Fibroblast of lung (primary cell): ENCODE measurements around the gene CCDC93. TPM values are rescaled to one million over a fixed set of nuclear protein-coding genes. Genes with fewer than 3 reads are reported as not detected.

ENCODE experiments used
- DNase-seq, 2 donors: peaks; one replicate each; pipeline versions ENCODE4 v3.0.0 to v3.0.0-alpha.2; 2010; ENCODE audit warnings: low read depth in 2 of 2
- H2AFZ ChIP-seq: 2 replicates; pipeline ENCODE4 v1.5.1; 2012; ENCODE audit warnings: low read length, control low read depth, inconsistent platforms
- H3K27ac ChIP-seq: 2 replicates; pipeline ENCODE4 v1.5.1; 2011; ENCODE audit warnings: low read length, control low read depth; ENCODE audit not compliant: insufficient read depth
- H3K27me3 ChIP-seq: 2 replicates; pipeline ENCODE4 v1.5.1; 2011; ENCODE audit warnings: mild to moderate bottlenecking, low read length; ENCODE audit not compliant: control insufficient read depth, insufficient read depth
- H3K36me3 ChIP-seq: 2 replicates; pipeline ENCODE4 v1.5.1; 2011; ENCODE audit warnings: low read length; ENCODE audit not compliant: control insufficient read depth, insufficient read depth
- H3K4me1 ChIP-seq: 2 replicates; pipeline ENCODE4 v1.5.1; 2011; ENCODE audit warnings: low read length; ENCODE audit not compliant: control insufficient read depth, insufficient read depth; ENCODE audit errors: extremely low read depth
- H3K4me2 ChIP-seq: 2 replicates; pipeline ENCODE4 v1.5.1; 2011; ENCODE audit warnings: low read length, control low read depth; ENCODE audit not compliant: insufficient read depth; ENCODE audit errors: extremely low read depth
- H3K4me3 ChIP-seq, 4 experiments: fragments of 200-600 bp in 1 of 4; sonication (generic) in 1 of 4; replicated peaks in 1 of 4; 2 replicates each; pipeline ENCODE4 v1.5.1; 2011 to 2016; ENCODE audit warnings: low read length in 4 of 4, low read depth in 3 of 4, mild to moderate bottlenecking in 3 of 4, control low read depth in 2 of 4, inconsistent platforms in 1 of 4, mixed read lengths in 1 of 4; ENCODE audit not compliant: insufficient read depth in 1 of 4; ENCODE audit errors: control extremely low read depth in 1 of 4
- H3K79me2 ChIP-seq: 2 replicates; pipeline ENCODE4 v1.5.1; 2012; ENCODE audit warnings: mild to moderate bottlenecking, low read length, inconsistent platforms; ENCODE audit not compliant: control insufficient read depth, insufficient read depth
- H3K9ac ChIP-seq: 2 replicates; pipeline ENCODE4 v1.5.1; 2011; ENCODE audit warnings: mild to moderate bottlenecking, low read length, control low read depth; ENCODE audit not compliant: insufficient read depth
- H3K9me3 ChIP-seq: 2 replicates; pipeline ENCODE4 v1.5.1; 2012; ENCODE audit warnings: low read depth, low read length; ENCODE audit not compliant: control insufficient read depth, insufficient read depth
- H4K20me1 ChIP-seq: 2 replicates; pipeline ENCODE4 v1.5.1; 2011; ENCODE audit warnings: low read length; ENCODE audit not compliant: control insufficient read depth, insufficient read depth; ENCODE audit errors: extremely low read depth
- CTCF ChIP-seq, 2 donors: IDR thresholded peaks in 1 of 2; conservative IDR thresholded peaks in 1 of 2; 1 replicate in 1 of 2; 2 replicates in 1 of 2; pipeline ENCODE4 v1.5.1; 2011 to 2012; ENCODE audit warnings: low read length in 2 of 2, control low read depth in 1 of 2, inconsistent platforms in 1 of 2, low read depth in 1 of 2, mild to moderate bottlenecking in 1 of 2
- EZH2 ChIP-seq: IDR thresholded peaks from 2 replicates; pipeline ENCODE4 v1.5.1; 2012; ENCODE audit warnings: low read length, control low read depth, mild to moderate bottlenecking; ENCODE audit errors: missing control alignments
- polyA plus RNA-seq, 2 donors: library from polyadenylated mRNA; depleted of rRNA in 1 of 2; stranded (reverse) in 1 of 2; unstranded in 1 of 2; fragments of >200 nt; gene quantifications; 2 replicates each; pipeline ENCODE4 v1.2.1, GENCODE V29; 2011 to 2012; ENCODE audit warnings: missing spikeins in 1 of 2
- total RNA-seq: library from RNA; depleted of rRNA; stranded (reverse); fragments of >200 nt; gene quantifications from 2 replicates; pipeline ENCODE4 v1.2.1, GENCODE V29; 2014

The CCDC93 gene
- total and polyA plus RNA-seq, 2 donors (not counting 1 experiment from before 2014, with no cell fraction given) = 15.1 to 32.0 TPM

DNA sequence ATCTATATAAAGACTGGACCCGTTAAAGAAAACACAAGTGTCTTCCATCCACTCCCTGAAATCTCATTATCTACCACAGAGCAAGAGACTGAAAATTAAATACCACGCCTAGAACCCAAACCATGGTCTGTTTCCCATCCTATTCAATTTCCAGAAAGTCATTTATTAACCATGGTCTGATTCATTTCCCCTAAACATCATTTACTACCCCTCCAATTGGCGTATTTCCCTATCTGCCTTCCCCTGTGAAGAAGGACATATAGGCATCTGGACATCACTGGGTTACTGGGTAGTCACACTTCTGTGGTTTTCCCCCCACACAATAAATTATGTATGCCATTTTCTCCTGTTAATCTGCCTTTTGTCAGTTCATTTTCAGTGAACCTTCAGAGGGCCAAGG is 30.8 kb downstream of the CCDC93 start:
- Histone ChIP-seq H3K27me3 (no peaks in the 10 kb centered on the region), H3K4me2 (no peak overlapping the region), H3K4me1 (peaks cover 12% of the 10 kb centered on the region), H3K79me2 (no peaks in the 10 kb centered on the region), H4K20me1 (no peaks in the 10 kb centered on the region), H2AFZ (no peak overlapping the region), H3K4me3 (no peak overlapping the region), H3K9me3 (no peaks in the 10 kb centered on the region), H3K36me3 (no peaks in the 10 kb centered on the region), H3K9ac (no peak overlapping the region), H3K27ac (no peak overlapping the region)
- TF ChIP-seq CTCF (conservative IDR thresholded peaks at IDR 0.05 in 1 of 2, IDR thresholded peaks at IDR 0.05 in 1 of 2; ENCODE audit: low read depth in 1 of 2, low read length in 2 of 2) (no peak), EZH2 (no peak)
- DNase-seq = peak in 1 of 2 donors; percentile 91

- no peak overlapping the region for H3K27ac ChIP-seq
- no peak overlapping the region for H3K4me2 ChIP-seq
- H3K4me1 ChIP-seq = peaks cover 12% of the 10 kb centered on the region
- no peak for TF ChIP-seq CTCF (conservative IDR thresholded peaks at IDR 0.05 in 1 of 2, IDR thresholded peaks at IDR 0.05 in 1 of 2; ENCODE audit: low read depth in 1 of 2, low read length in 2 of 2)
- H3K79me2 ChIP-seq = no peaks in the 10 kb centered on the region
- no peaks in the 10 kb centered on the region for H3K27me3 ChIP-seq
- no peak overlapping the region for H3K4me3 ChIP-seq
- peaks cover under 1% of the 10 kb centered on the region for H3K36me3 ChIP-seq
- no peak overlapping the region for H2AFZ ChIP-seq
- no peaks in the 10 kb centered on the region for H3K9me3 ChIP-seq
- DNase-seq = no peak
- no peak overlapping the region for H3K9ac ChIP-seq
- no peaks in the 10 kb centered on the region for H4K20me1 ChIP-seq
These were observed 31.4 kb downstream of the CCDC93 start for GRCh38 chr2:117982376-117983033.

DNA sequence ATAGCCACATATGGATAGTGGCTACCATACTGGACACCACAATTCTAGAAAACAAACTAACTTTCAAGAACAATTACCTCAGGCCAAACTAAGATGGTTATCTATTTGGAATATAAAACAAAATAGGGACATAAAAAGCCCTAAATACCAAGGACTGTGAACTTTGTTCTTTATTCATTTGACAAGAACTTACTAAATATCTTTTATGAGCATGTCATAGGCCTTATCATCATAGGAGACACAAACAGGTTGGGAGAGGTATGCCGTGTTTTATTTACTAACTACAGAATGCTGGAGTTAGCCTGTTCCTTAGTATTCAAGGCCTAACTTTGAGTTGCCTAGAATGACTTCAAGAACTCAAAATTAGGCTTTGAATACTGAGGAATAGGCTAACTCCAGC is 32.1 kb downstream of the CCDC93 start:
- TF ChIP-seq CTCF (conservative IDR thresholded peaks at IDR 0.05 in 1 of 2, IDR thresholded peaks at IDR 0.05 in 1 of 2; ENCODE audit: low read depth in 1 of 2, low read length in 2 of 2) = no peak
- TF ChIP-seq EZH2 = no peak
- no peak overlapping the region for H3K4me3 ChIP-seq
- no peak overlapping the region for H3K4me2 ChIP-seq
- no peak overlapping the region for H3K27ac ChIP-seq
- no peaks in the 10 kb centered on the region for H3K79me2 ChIP-seq
- no peak overlapping the region for H2AFZ ChIP-seq
- H3K9ac ChIP-seq = no peak overlapping the region
- no peaks in the 10 kb centered on the region for H3K9me3 ChIP-seq
- no peak for DNase-seq
- H3K27me3 ChIP-seq = no peaks in the 10 kb centered on the region
- H3K4me1 ChIP-seq = peaks cover 12% of the 10 kb centered on the region
- H3K36me3 ChIP-seq = peaks cover 3% of the 10 kb centered on the region
- no peaks in the 10 kb centered on the region for H4K20me1 ChIP-seq
